Right cardiac atrium (tissue), 5 donors: Measurements from ENCODE around the gene CRYGC. TPM values are rescaled to one million over a fixed set of nuclear protein-coding genes. Genes with fewer than 3 reads are reported as not detected.
A peak's percentile ranks its signal among the peaks of the same experiment; 100 is the strongest.
"Not testable (repeated sequence)": the region's sequence is repeated elsewhere in the genome, so short reads cannot be mapped to it uniquely, and the experiment has no call there.

ENCODE experiments used
- ATAC-seq, 2 donors: fragments of 200-7000 bp; cut with Tn5 transposase; one replicate each; pipeline versions ENCODE4 v1.8.0 to v1.9.1; 2020; ENCODE audit warnings: moderate library complexity in 2 of 2, mild to moderate bottlenecking in 1 of 2
- DNase-seq, 3 donors: peaks; one replicate each; pipeline ENCODE4 v3.0.0-alpha.2; 2020
- H3K27ac ChIP-seq: one replicate; pipeline ENCODE4 v1.5.1; 2013; ENCODE audit warnings: mild to moderate bottlenecking, low read length, control low read depth, moderate library complexity
- H3K27me3 ChIP-seq: one replicate; pipeline ENCODE4 v1.6.1; 2013; ENCODE audit not compliant: control insufficient read depth, insufficient read depth
- H3K4me1 ChIP-seq: one replicate; pipeline ENCODE4 v1.6.1; 2013; ENCODE audit warnings: low read length; ENCODE audit not compliant: control insufficient read depth, insufficient read depth
- H3K4me3 ChIP-seq: one replicate; pipeline ENCODE4 v1.5.1; 2013; ENCODE audit warnings: low read length, control low read depth
- H3K9me3 ChIP-seq: one replicate; pipeline ENCODE4 v1.6.1; 2013; ENCODE audit warnings: low read length; ENCODE audit not compliant: control insufficient read depth
- WGBS: extraction: QIAGEN DNeasy Blood & Tissue Kit; methylation state at CpG from one replicate; pipeline ENCODE4 v1.1.7; 2013; 5-methylcytosine and 5-hydroxymethylcytosine counted together
- intact Hi-C, 4 donors: fragments of 100-400 bp; cut with DNase I; formaldehyde crosslinking; loops; one replicate each; pipeline versions ENCODE4 v1.11.0 to v1.14.0; 2022 to 2023
- polyA plus RNA-seq: library from polyadenylated mRNA; stranded (reverse); fragments of 200-250 nt; gene quantifications from one replicate; pipeline ENCODE4 v1.2.3, GENCODE V29; 2013
- total RNA-seq, 4 donors: library from RNA; stranded (reverse); fragmentation: NEBNext Ultra II Directional; extraction: Animal tissue kit (Norgen Biotek cat#: 25700); gene quantifications; one replicate each; pipeline ENCODE4 v1.2.1, GENCODE V29; 2021
- donor health status: healthy with polysubstance abuse.
- donor health status: DM: no; HTN: yes; CAD: no.
- donor health status: DM: no; HTN: no; CAD: no.
- donor health status: DM: no; HTN: yes; CAD: no; lungs with severe emphysema.
- donor health status: DM: yes; HTN: yes; CAD: no.

Gene CRYGC
- total and polyA plus RNA-seq, 5 donors: not detected

DNA sequence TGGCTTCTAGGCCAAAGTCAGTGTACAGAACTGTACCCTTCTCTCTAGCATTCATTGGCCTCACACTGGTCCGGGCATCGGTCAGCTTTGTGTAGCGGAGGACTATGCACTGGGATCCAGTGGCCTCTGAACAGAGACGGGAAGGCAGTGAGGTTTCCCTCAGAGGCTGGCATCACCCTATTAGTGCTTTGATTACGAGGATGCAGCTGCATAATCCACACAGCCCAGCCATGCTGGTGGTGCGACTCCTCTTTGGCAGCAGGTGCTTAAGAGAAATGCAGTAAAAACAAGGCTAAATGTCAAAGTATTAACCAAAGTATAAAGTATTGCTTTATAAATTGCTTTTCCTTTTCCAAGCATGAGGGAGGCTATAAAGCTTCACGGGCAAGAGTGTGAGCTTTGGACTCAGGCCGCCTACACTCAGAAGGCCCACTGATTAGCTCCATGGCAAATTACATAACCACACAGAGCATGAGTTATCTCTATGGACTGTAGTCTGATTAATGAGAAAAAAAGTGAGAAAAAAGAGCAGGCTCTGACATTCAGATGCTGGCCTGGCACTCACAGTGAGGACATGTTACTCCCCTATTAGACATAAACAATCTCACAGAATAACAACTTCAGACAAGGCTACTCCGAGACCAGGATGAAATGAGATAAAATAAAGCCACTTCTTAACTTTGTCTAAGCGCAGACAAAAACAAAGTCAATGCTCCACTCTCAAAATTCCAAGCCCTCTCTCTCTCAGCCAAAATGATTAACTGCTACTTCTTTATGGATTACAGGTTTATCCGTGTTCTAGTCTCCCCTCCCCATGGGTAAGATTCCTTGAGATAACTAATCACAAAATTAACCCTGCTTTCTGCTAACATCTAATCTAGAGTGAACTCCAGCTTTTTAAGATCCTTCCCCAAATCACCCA, 6.4 kb upstream of the CRYGC start:
- peak in 1 of 3 donors; percentile 66 for DNase-seq
- H3K27ac ChIP-seq: no peak overlapping the region
- H3K27me3 ChIP-seq: no peaks in the 10 kb centered on the region
- peak; percentile 74 to 90 for ATAC-seq
- no peaks in the 10 kb centered on the region for H3K9me3 ChIP-seq
- intact Hi-C loops: no loop called here
- H3K4me3 ChIP-seq: no peak overlapping the region
- no peaks in the 10 kb centered on the region for H3K4me1 ChIP-seq
- 67% methylated on average over 11 of the region's 11 CpGs for WGBS

- Histone ChIP-seq H3K27me3 (no peaks in the 10 kb centered on the region), H3K4me1 (no peaks in the 10 kb centered on the region), H3K9me3 (no peaks in the 10 kb centered on the region), H3K4me3 (no peak overlapping the region), H3K27ac (no peak overlapping the region)
- 52% methylated on average over 8 of the region's 8 CpGs for WGBS
- no peak for DNase-seq
- ATAC-seq: no peak
- intact Hi-C loops: no loop called here
These were observed 5.4 kb upstream of the CRYGC start for GRCh38 chr2:208134928-208135586.

GRCh38 chr2:208130712-208131110, 1.1 kb upstream of the CRYGC start:
- Histone ChIP-seq H3K4me3 (no peak overlapping the region), H3K9me3 (no peaks in the 10 kb centered on the region), H3K27me3 (no peaks in the 10 kb centered on the region), H3K4me1 (no peaks in the 10 kb centered on the region), H3K27ac (no peak overlapping the region)
- no peak for DNase-seq
- ATAC-seq: no peak
- intact Hi-C loops: no loop called here
- 46% methylated on average over 6 of the region's 6 CpGs for WGBS

DNA sequence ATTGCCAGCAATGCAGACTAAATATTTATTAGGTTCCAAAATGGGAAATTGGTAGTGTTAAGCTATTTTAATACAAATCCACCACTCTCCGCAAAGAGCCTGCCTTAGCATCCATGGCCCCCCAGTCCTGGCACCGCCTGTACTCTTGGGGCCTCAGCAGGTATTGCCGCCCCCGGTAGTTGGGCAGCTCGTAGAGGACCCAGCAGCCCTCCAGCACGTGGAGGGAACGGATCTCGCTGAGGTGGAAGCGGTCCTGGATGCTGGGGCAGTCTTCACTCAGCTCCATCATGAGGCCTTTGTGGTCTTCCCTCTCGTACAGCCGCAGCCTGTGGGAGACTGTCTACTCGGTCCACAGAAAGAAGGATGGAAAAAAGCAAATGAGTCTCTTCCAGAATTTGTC, 1.5 kb downstream of the CRYGC start:
- 90% methylated on average over 12 of the region's 12 CpGs for WGBS
- no peak overlapping the region for H3K27ac ChIP-seq
- no peaks in the 10 kb centered on the region for H3K27me3 ChIP-seq
- no peak overlapping the region for H3K4me3 ChIP-seq
- ATAC-seq (no peak), DNase-seq (no peak)
- H3K4me1 ChIP-seq: no peaks in the 10 kb centered on the region
- H3K9me3 ChIP-seq: no peaks in the 10 kb centered on the region
- intact Hi-C loops: no loop called here

DNA sequence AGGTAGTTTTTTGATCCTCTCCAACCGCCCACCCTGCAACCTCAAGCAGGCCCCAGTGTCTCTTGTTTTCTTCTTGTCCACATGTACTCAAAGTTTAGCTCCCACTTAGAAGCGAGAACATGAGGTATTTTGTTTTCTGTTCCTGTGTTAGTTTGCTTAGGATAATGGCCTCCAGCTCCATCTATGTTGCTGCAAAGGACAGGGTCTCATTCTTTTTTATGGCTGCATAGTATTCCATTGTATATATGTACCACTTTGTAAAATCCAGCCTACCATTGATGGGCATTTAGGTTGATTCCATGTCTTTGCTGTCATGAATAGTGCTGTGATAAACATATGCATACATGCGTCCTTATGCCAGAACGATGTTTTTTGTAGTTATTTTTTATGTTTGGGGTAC, 2.5 kb downstream of the CRYGC start:
- ATAC-seq (no peak), DNase-seq (no peak)
- Histone ChIP-seq H3K4me1 (no peaks in the 10 kb centered on the region), H3K27ac (no peak overlapping the region), H3K27me3 (no peaks in the 10 kb centered on the region), H3K9me3 (no peaks in the 10 kb centered on the region), H3K4me3 (no peak overlapping the region)
- 95% methylated on average over 4 of the region's 4 CpGs for WGBS
- intact Hi-C loops: no loop called here

GRCh38 chr2:208125251-208125650, 4.4 kb downstream of the CRYGC start:
- Histone ChIP-seq H3K4me1 (no peaks in the 10 kb centered on the region), H3K4me3 (no peak overlapping the region), H3K27me3 (no peaks in the 10 kb centered on the region), H3K27ac (no peak overlapping the region), H3K9me3 (no peaks in the 10 kb centered on the region)
- intact Hi-C loops: no loop called here
- no peak for ATAC-seq
- 90% methylated on average over 4 of the region's 4 CpGs for WGBS
- DNase-seq: no peak

GRCh38 chr2:208124013-208124715, 5.5 kb downstream of the CRYGC start, which contains the start of gene CRYGD:
Gene CRYGD (minus strand): TSS chr2:208124524. CDS start chr2:208124473, 51 bp downstream.
- H3K27ac ChIP-seq, H3K27me3 ChIP-seq, H3K4me1 ChIP-seq, H3K4me3 ChIP-seq, intact Hi-C loops, H3K9me3 ChIP-seq: not testable (repeated sequence)
- DNase-seq (peak in 2 of 3 donors; percentile 40 to 60), ATAC-seq (peak; percentile 53 to 54)
- 8% methylated on average over 46 of the region's 46 CpGs for WGBS

DNA sequence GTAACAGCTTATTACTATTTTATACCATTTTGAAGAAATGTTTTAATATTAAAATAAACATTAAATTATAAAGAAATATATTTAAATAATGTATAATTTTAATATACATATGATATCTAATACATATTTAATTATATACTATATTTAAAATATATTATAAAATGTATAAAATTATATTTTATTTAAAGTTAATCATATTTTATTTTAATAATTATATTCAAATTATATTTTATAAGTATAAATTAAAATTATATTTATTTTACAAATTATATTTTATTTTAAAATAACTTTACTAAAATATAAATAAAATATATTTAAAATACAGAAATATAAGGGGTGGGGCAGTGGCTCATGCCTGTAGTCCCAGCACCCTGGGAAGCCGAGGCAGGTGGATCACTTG, 7.4 kb downstream of the CRYGC start:
- Histone ChIP-seq H3K4me3 (no peak overlapping the region), H3K27ac (no peak overlapping the region), H3K9me3 (no peaks in the 10 kb centered on the region), H3K27me3 (no peaks in the 10 kb centered on the region), H3K4me1 (no peaks in the 10 kb centered on the region)
- no peak for ATAC-seq
- 99% methylated on average over 1 of the region's 1 CpG for WGBS
- no peak for DNase-seq
- intact Hi-C loops: no loop called here

DNA sequence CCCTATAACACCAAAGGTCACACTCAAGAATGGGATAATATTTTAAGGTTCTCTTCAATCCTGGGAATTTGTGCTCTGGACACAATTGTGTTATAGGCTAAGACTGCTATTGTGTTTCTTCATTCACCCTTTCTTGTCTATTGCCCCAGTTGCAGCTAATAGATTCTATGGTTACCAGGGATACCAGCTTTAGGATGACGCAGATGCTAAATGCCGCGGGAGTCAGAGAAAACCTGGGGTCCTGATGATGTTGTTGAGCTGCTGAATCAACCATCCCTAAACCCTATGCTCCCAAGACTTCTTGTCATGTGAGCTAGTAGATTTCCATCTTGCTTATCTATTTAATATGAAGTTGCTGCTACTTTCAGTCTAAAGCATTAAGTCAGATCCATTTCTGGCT, 10.7 kb downstream of the CRYGC start:
- 94% methylated on average over 3 of the region's 3 CpGs for WGBS
- intact Hi-C loops: no loop called here
- Histone ChIP-seq H3K4me3 (no peak overlapping the region), H3K4me1 (no peaks in the 10 kb centered on the region), H3K9me3 (no peaks in the 10 kb centered on the region), H3K27ac (no peak overlapping the region), H3K27me3 (no peaks in the 10 kb centered on the region)
- no peak for ATAC-seq
- DNase-seq: no peak

GRCh38 chr2:208117390-208117789, 12.2 kb downstream of the CRYGC start:
- H3K9me3 ChIP-seq, intact Hi-C loops, ATAC-seq, H3K4me3 ChIP-seq, H3K27me3 ChIP-seq, DNase-seq, H3K27ac ChIP-seq, H3K4me1 ChIP-seq: not testable (repeated sequence)
- 91% methylated on average over 11 of the region's 11 CpGs for WGBS

GRCh38 chr2:208112969-208113368, 16.7 kb downstream of the CRYGC start:
- WGBS: 59% methylated on average over 7 of the region's 7 CpGs
- Histone ChIP-seq H3K4me1 (peaks cover 1% of the 10 kb centered on the region), H3K27me3 (no peaks in the 10 kb centered on the region), H3K9me3 (no peaks in the 10 kb centered on the region), H3K27ac (no peak overlapping the region), H3K4me3 (no peak overlapping the region)
- ATAC-seq: no peak
- intact Hi-C loops: no loop called here
- no peak for DNase-seq
